ENCODE data around the gene SKAP2. TPM values are rescaled to one million over a fixed set of nuclear protein-coding genes. Genes with fewer than 3 reads are reported as not detected.
A peak's percentile ranks its signal among the peaks of the same experiment; 100 is the strongest.

Gene SKAP2
- total and polyA plus RNA-seq, 4 donors = 17.6 to 70.4 (median 38.2) TPM

GRCh38 chr7:26655781-26656180 lies 208.6 kb downstream of the SKAP2 start:
- WGBS (ENCODE audit: insufficient coverage) = no CpG with 5 or more reads among the region's 2 CpGs
- Histone ChIP-seq H3K27ac (ENCODE audit: low read depth, low read length) (peak overlapping the region; percentile 10), H3K27me3 (ENCODE audit: control insufficient read depth, insufficient read depth, low read length) (peaks cover 4% of the 10 kb centered on the region), H3K9me3 (ENCODE audit: control insufficient read depth, insufficient read depth, low read length) (no peaks in the 10 kb centered on the region), H3K4me1 (ENCODE audit: control insufficient read depth, insufficient read depth, low read length) (peaks cover 10% of the 10 kb centered on the region), H3K4me3 (ENCODE audit: low read depth, low read length) (no peak overlapping the region), H3K36me3 (ENCODE audit: control insufficient read depth, insufficient read depth, low read length) (no peaks in the 10 kb centered on the region)
- DNase-seq (ENCODE audit: low read depth in 4 of 6, low spot score in 6 of 6) = peak in 1 of 6 donors; percentile 91

GRCh38 chr7:26653430-26654399 lies 210.7 kb downstream of the SKAP2 start:
- Histone ChIP-seq H3K4me1 (ENCODE audit: control insufficient read depth, insufficient read depth, low read length) (peaks cover 10% of the 10 kb centered on the region), H3K36me3 (ENCODE audit: control insufficient read depth, insufficient read depth, low read length) (no peaks in the 10 kb centered on the region), H3K9me3 (ENCODE audit: control insufficient read depth, insufficient read depth, low read length) (no peaks in the 10 kb centered on the region), H3K27me3 (ENCODE audit: control insufficient read depth, insufficient read depth, low read length) (peaks cover 4% of the 10 kb centered on the region), H3K27ac (ENCODE audit: low read depth, low read length) (no peak overlapping the region), H3K4me3 (ENCODE audit: low read depth, low read length) (no peak overlapping the region)
- no CpG with 5 or more reads among the region's 8 CpGs for WGBS (ENCODE audit: insufficient coverage)
- DNase-seq (ENCODE audit: low read depth in 4 of 6, low spot score in 6 of 6) = peak in 2 of 6 donors; percentile 68 to 95

GRCh38 chr7:26652401-26653100 lies 211.8 kb downstream of the SKAP2 start:
- DNase-seq (ENCODE audit: low read depth in 4 of 6, low spot score in 6 of 6) = no peak
- H3K9me3 ChIP-seq (ENCODE audit: control insufficient read depth, insufficient read depth, low read length) = no peaks in the 10 kb centered on the region
- no peaks in the 10 kb centered on the region for H3K36me3 ChIP-seq (ENCODE audit: control insufficient read depth, insufficient read depth, low read length)
- WGBS (ENCODE audit: insufficient coverage) = 60% methylated on average over 1 of the region's 8 CpGs
- H3K27ac ChIP-seq (ENCODE audit: low read depth, low read length) = no peak overlapping the region
- peaks cover 3% of the 10 kb centered on the region for H3K27me3 ChIP-seq (ENCODE audit: control insufficient read depth, insufficient read depth, low read length)
- H3K4me1 ChIP-seq (ENCODE audit: control insufficient read depth, insufficient read depth, low read length) = peaks cover 6% of the 10 kb centered on the region
- no peak overlapping the region for H3K4me3 ChIP-seq (ENCODE audit: low read depth, low read length)

- WGBS (ENCODE audit: insufficient coverage) = no CpG with 5 or more reads among the region's 2 CpGs
- Histone ChIP-seq H3K27ac (ENCODE audit: low read depth, low read length) (no peak overlapping the region), H3K27me3 (ENCODE audit: control insufficient read depth, insufficient read depth, low read length) (peaks cover 3% of the 10 kb centered on the region), H3K4me3 (ENCODE audit: low read depth, low read length) (no peak overlapping the region), H3K36me3 (ENCODE audit: control insufficient read depth, insufficient read depth, low read length) (no peaks in the 10 kb centered on the region), H3K9me3 (ENCODE audit: control insufficient read depth, insufficient read depth, low read length) (no peaks in the 10 kb centered on the region), H3K4me1 (ENCODE audit: control insufficient read depth, insufficient read depth, low read length) (peaks cover 4% of the 10 kb centered on the region)
- DNase-seq (ENCODE audit: low read depth in 4 of 6, low spot score in 6 of 6) = no peak
Observed at GRCh38 chr7:26650103-26650502, 214.3 kb downstream of the SKAP2 start.

GRCh38 chr7:26649388-26649787 lies 215.0 kb downstream of the SKAP2 start:
- Histone ChIP-seq H3K4me1 (ENCODE audit: control insufficient read depth, insufficient read depth, low read length) (peaks cover 4% of the 10 kb centered on the region), H3K4me3 (ENCODE audit: low read depth, low read length) (no peak overlapping the region), H3K36me3 (ENCODE audit: control insufficient read depth, insufficient read depth, low read length) (no peaks in the 10 kb centered on the region), H3K9me3 (ENCODE audit: control insufficient read depth, insufficient read depth, low read length) (no peaks in the 10 kb centered on the region), H3K27me3 (ENCODE audit: control insufficient read depth, insufficient read depth, low read length) (peaks cover 3% of the 10 kb centered on the region), H3K27ac (ENCODE audit: low read depth, low read length) (no peak overlapping the region)
- peak in 1 of 6 donors; percentile 40 for DNase-seq (ENCODE audit: low read depth in 4 of 6, low spot score in 6 of 6)
- WGBS (ENCODE audit: insufficient coverage) = no CpG with 5 or more reads among the region's 3 CpGs

- Histone ChIP-seq H3K4me1 (ENCODE audit: control insufficient read depth, insufficient read depth, low read length) (peaks cover 2% of the 10 kb centered on the region), H3K27ac (ENCODE audit: low read depth, low read length) (no peak overlapping the region), H3K4me3 (ENCODE audit: low read depth, low read length) (no peak overlapping the region), H3K27me3 (ENCODE audit: control insufficient read depth, insufficient read depth, low read length) (peaks cover 3% of the 10 kb centered on the region), H3K9me3 (ENCODE audit: control insufficient read depth, insufficient read depth, low read length) (no peaks in the 10 kb centered on the region), H3K36me3 (ENCODE audit: control insufficient read depth, insufficient read depth, low read length) (no peaks in the 10 kb centered on the region)
- no CpG with 5 or more reads among the region's 2 CpGs for WGBS (ENCODE audit: insufficient coverage)
- DNase-seq (ENCODE audit: low read depth in 4 of 6, low spot score in 6 of 6) = no peak
Observed at GRCh38 chr7:26648554-26648953, 215.8 kb downstream of the SKAP2 start.

GRCh38 chr7:26646336-26647048 lies 217.9 kb downstream of the SKAP2 start:
- H3K27ac ChIP-seq (ENCODE audit: low read depth, low read length) = no peak overlapping the region
- peak in 1 of 6 donors; percentile 35 for DNase-seq (ENCODE audit: low read depth in 4 of 6, low spot score in 6 of 6)
- no peak overlapping the region for H3K4me3 ChIP-seq (ENCODE audit: low read depth, low read length)
- no peaks in the 10 kb centered on the region for H3K4me1 ChIP-seq (ENCODE audit: control insufficient read depth, insufficient read depth, low read length)
- no peaks in the 10 kb centered on the region for H3K36me3 ChIP-seq (ENCODE audit: control insufficient read depth, insufficient read depth, low read length)
- WGBS (ENCODE audit: insufficient coverage) = no CpG with 5 or more reads among the region's 7 CpGs
- H3K27me3 ChIP-seq (ENCODE audit: control insufficient read depth, insufficient read depth, low read length) = peaks cover 3% of the 10 kb centered on the region
- no peaks in the 10 kb centered on the region for H3K9me3 ChIP-seq (ENCODE audit: control insufficient read depth, insufficient read depth, low read length)

- no peak for DNase-seq (ENCODE audit: low read depth in 4 of 6, low spot score in 6 of 6)
- Histone ChIP-seq H3K4me1 (ENCODE audit: control insufficient read depth, insufficient read depth, low read length) (no peaks in the 10 kb centered on the region), H3K9me3 (ENCODE audit: control insufficient read depth, insufficient read depth, low read length) (no peaks in the 10 kb centered on the region), H3K4me3 (ENCODE audit: low read depth, low read length) (no peak overlapping the region), H3K27ac (ENCODE audit: low read depth, low read length) (no peak overlapping the region), H3K36me3 (ENCODE audit: control insufficient read depth, insufficient read depth, low read length) (no peaks in the 10 kb centered on the region), H3K27me3 (ENCODE audit: control insufficient read depth, insufficient read depth, low read length) (peaks cover 3% of the 10 kb centered on the region)
- WGBS (ENCODE audit: insufficient coverage) = 93% methylated on average over 6 of the region's 6 CpGs
Observed at GRCh38 chr7:26645121-26645520, 219.3 kb downstream of the SKAP2 start.

- Histone ChIP-seq H3K9me3 (ENCODE audit: control insufficient read depth, insufficient read depth, low read length) (no peaks in the 10 kb centered on the region), H3K4me3 (ENCODE audit: low read depth, low read length) (no peak overlapping the region), H3K27ac (ENCODE audit: low read depth, low read length) (no peak overlapping the region), H3K36me3 (ENCODE audit: control insufficient read depth, insufficient read depth, low read length) (no peaks in the 10 kb centered on the region), H3K27me3 (ENCODE audit: control insufficient read depth, insufficient read depth, low read length) (peaks cover 2% of the 10 kb centered on the region), H3K4me1 (ENCODE audit: control insufficient read depth, insufficient read depth, low read length) (no peaks in the 10 kb centered on the region)
- no peak for DNase-seq (ENCODE audit: low read depth in 4 of 6, low spot score in 6 of 6)
- 87% methylated on average over 3 of the region's 3 CpGs for WGBS (ENCODE audit: insufficient coverage)
Observed at GRCh38 chr7:26642416-26642815, 222.0 kb downstream of the SKAP2 start.
